ENCODE data around the gene RAB8B.

- TF ChIP-seq EZH2 (IDR thresholded peaks at IDR 0.05) (no peak), POLR2AphosphoS5 (IDR thresholded peaks at IDR 0.05; ENCODE audit: borderline replicate concordance, low read depth, low read length) (no peak), FOXP2 (optimal IDR thresholded peaks at IDR 0.05; ENCODE audit: control extremely low read depth, extremely low read length, insufficient read depth) (no peak)
Observed at GRCh38 chr15:63313825-63314224, 124.4 kb downstream of the RAB8B start.

Measured in SK-N-MC (cell line).